HEK293 (cell line): ENCODE measurements around the gene TGFBI.

Experiments
- CTCF ChIA-PET: fragments of 350-600 bp; formaldehyde crosslinking; extraction: SDS; loops from one replicate; lab custom pipeline; 2021; ENCODE audit warnings: antibody characterized with exemption; lab: Yijun Ruan, JAX
- POLR2A ChIA-PET: fragments of 300-600 bp; formaldehyde crosslinking; extraction: SDS; loops from one replicate; lab custom pipeline; 2020; ENCODE audit warnings: antibody characterized with exemption, inconsistent platforms; lab: Yijun Ruan, JAX
- H3K27ac ChIP-seq: fragments of 200-500 bp; sonication (Bioruptor generic); 2 replicates; pipeline ENCODE4 v1.5.1; 2014; ENCODE audit warnings: low read depth, low read length, control low read depth, inconsistent platforms; ENCODE audit errors: extremely low read depth
- H3K36me3 ChIP-seq, 2 experiments: fragments of 200-500 bp in 1 of 2; sonication (Bioruptor generic) in 1 of 2; 1 replicate in 1 of 2; 2 replicates in 1 of 2; pipeline ENCODE4 v1.5.1; 2014 to 2017; ENCODE audit warnings: inconsistent platforms in 2 of 2, low read length in 2 of 2; ENCODE audit not compliant: control insufficient read depth in 2 of 2, insufficient read depth in 1 of 2
- H3K4me1 ChIP-seq: fragments of 200-500 bp; sonication (Bioruptor generic); 2 replicates; pipeline ENCODE4 v1.5.1; 2014; ENCODE audit warnings: mild to moderate bottlenecking, low read length, inconsistent platforms; ENCODE audit not compliant: control insufficient read depth, insufficient read depth
- H3K4me3 ChIP-seq: 2 replicates; pipeline ENCODE4 v1.5.1; 2011; ENCODE audit warnings: low read depth, mild to moderate bottlenecking, control low read depth, low read length, moderate library complexity
- H3K9me3 ChIP-seq: fragments of 200-500 bp; sonication (Bioruptor generic); 2 replicates; pipeline ENCODE4 v1.5.1; 2014; ENCODE audit warnings: low read depth, low read length, inconsistent platforms; ENCODE audit not compliant: control insufficient read depth, insufficient read depth
- BCL6B ChIP-seq: fragments of 450-650 bp; formaldehyde crosslinking; IDR thresholded peaks from 2 replicates; pipeline ENCODE4 v1.5.1; 2017; ENCODE audit warnings: missing biosample characterization, missing genetic modification characterization
- FEZF1 ChIP-seq: fragments of 450-650 bp; formaldehyde crosslinking; IDR thresholded peaks from 2 replicates; pipeline ENCODE4 v1.5.1; 2016; ENCODE audit warnings: missing biosample characterization, missing genetic modification characterization
- GLI4 ChIP-seq: fragments of 450-650 bp; formaldehyde crosslinking; IDR thresholded peaks from 2 replicates; pipeline ENCODE4 v1.5.1; 2016; ENCODE audit warnings: missing biosample characterization, missing genetic modification characterization
- GLIS1 ChIP-seq: fragments of 450-650 bp; formaldehyde crosslinking; IDR thresholded peaks from 2 replicates; pipeline ENCODE4 v1.5.1; 2016; ENCODE audit warnings: missing biosample characterization, missing genetic modification characterization
- SP2 ChIP-seq: fragments of 450-650 bp; formaldehyde crosslinking; IDR thresholded peaks from 2 replicates; pipeline ENCODE4 v1.5.1; 2016; ENCODE audit warnings: missing biosample characterization, missing genetic modification characterization
- TCF7L2 ChIP-seq: IDR thresholded peaks from 2 replicates; pipeline ENCODE4 v1.6.1; 2011; ENCODE audit warnings: low read depth, mild to moderate bottlenecking, inconsistent platforms, low read length, moderate library complexity, borderline replicate concordance
- ZBTB17 ChIP-seq: fragments of 450-650 bp; formaldehyde crosslinking; IDR thresholded peaks from 2 replicates; pipeline ENCODE4 v1.5.1; 2016; ENCODE audit warnings: missing biosample characterization, missing genetic modification characterization
- ZBTB48 ChIP-seq: fragments of 450-650 bp; formaldehyde crosslinking; IDR thresholded peaks from 2 replicates; pipeline ENCODE4 v1.5.1; 2016; ENCODE audit warnings: missing biosample characterization, missing genetic modification characterization
- ZFP3 ChIP-seq: fragments of 450-650 bp; formaldehyde crosslinking; IDR thresholded peaks from 2 replicates; pipeline ENCODE4 v1.5.1; 2016; ENCODE audit warnings: low read depth, missing biosample characterization, missing genetic modification characterization
- ZIC2 ChIP-seq: fragments of 450-650 bp; formaldehyde crosslinking; IDR thresholded peaks from 2 replicates; pipeline ENCODE4 v1.5.1; 2016; ENCODE audit warnings: missing biosample characterization, missing genetic modification characterization
- ZNF132 ChIP-seq: fragments of 450-650 bp; formaldehyde crosslinking; IDR thresholded peaks from 2 replicates; pipeline ENCODE4 v1.5.1; 2017; ENCODE audit warnings: missing biosample characterization, missing genetic modification characterization, borderline replicate concordance
- ZNF335 ChIP-seq: fragments of 450-650 bp; formaldehyde crosslinking; conservative IDR thresholded peaks from 2 replicates; pipeline ENCODE4 v1.5.1; 2016; ENCODE audit warnings: missing biosample characterization, missing genetic modification characterization
- ZNF350 ChIP-seq: fragments of 450-650 bp; formaldehyde crosslinking; IDR thresholded peaks from 2 replicates; pipeline ENCODE4 v1.5.0; 2017; ENCODE audit warnings: missing biosample characterization, mild to moderate bottlenecking, missing genetic modification characterization
- ZNF366 ChIP-seq: fragments of 450-650 bp; formaldehyde crosslinking; conservative IDR thresholded peaks from 2 replicates; pipeline ENCODE4 v1.5.1; 2016; ENCODE audit warnings: missing biosample characterization, missing genetic modification characterization
- ZNF394 ChIP-seq: fragments of 450-650 bp; formaldehyde crosslinking; IDR thresholded peaks from 2 replicates; pipeline ENCODE4 v1.5.1; 2016; ENCODE audit warnings: missing biosample characterization, missing genetic modification characterization, mild to moderate bottlenecking, moderate library complexity, borderline replicate concordance
- ZNF404 ChIP-seq: fragments of 450-650 bp; formaldehyde crosslinking; IDR thresholded peaks from 2 replicates; pipeline ENCODE4 v1.5.1; 2017; ENCODE audit warnings: missing biosample characterization, missing genetic modification characterization
- ZNF626 ChIP-seq: fragments of 450-650 bp; sonication (Bioruptor Pico); formaldehyde crosslinking; IDR thresholded peaks from 2 replicates; pipeline ENCODE4 v1.5.1; 2018; ENCODE audit warnings: missing biosample characterization, missing genetic modification characterization, inconsistent platforms
- ZNF658 ChIP-seq: fragments of 450-650 bp; formaldehyde crosslinking; IDR thresholded peaks from 2 replicates; pipeline ENCODE4; 2016; ENCODE audit warnings: missing biosample characterization, missing genetic modification characterization
- ZNF692 ChIP-seq: fragments of 450-650 bp; formaldehyde crosslinking; IDR thresholded peaks from 2 replicates; pipeline ENCODE4 v1.5.1; 2016; ENCODE audit warnings: missing biosample characterization, missing genetic modification characterization
- TF ChIP-seq, protein P1 (sequence below): fragments of 450-650 bp; formaldehyde crosslinking; IDR thresholded peaks from 2 replicates; pipeline ENCODE4 v1.5.1; 2016; ENCODE audit warnings: missing biosample characterization, missing genetic modification characterization
- TF ChIP-seq, protein P2 (sequence below): fragments of 450-650 bp; formaldehyde crosslinking; IDR thresholded peaks from 2 replicates; pipeline ENCODE4 v1.5.1; 2016; ENCODE audit warnings: missing biosample characterization, missing genetic modification characterization, low read depth
- TF ChIP-seq, protein P3 (sequence below): fragments of 450-650 bp; formaldehyde crosslinking; IDR thresholded peaks from 2 replicates; pipeline ENCODE4 v1.5.1; 2016; ENCODE audit warnings: missing biosample characterization, missing genetic modification characterization
- TF ChIP-seq, protein P4 (sequence below): fragments of 450-650 bp; formaldehyde crosslinking; IDR thresholded peaks from 2 replicates; pipeline ENCODE4 v1.5.1; 2016; ENCODE audit warnings: missing biosample characterization, missing genetic modification characterization

TGFBI gene

GRCh38 chr5:136058039-136058971, 29.5 kb downstream of the TGFBI start:
- no peaks in the 10 kb centered on the region for H3K9me3 ChIP-seq
- H3K27ac ChIP-seq: peak overlapping the region; percentile 21; the same call in 1 of the 2 replicates
- ChIA-PET POLR2A (interaction anchor here (0.7 to 2.2 kb wide), 11 partner anchors 17 to 166 kb away, joined by 3 to 10 read pairs (median 3); partner anchors contain the start of gene SMAD5), CTCF (interaction anchor here (0.6 to 2.8 kb wide), 43 partner anchors 9 to 1770 kb away, joined by 3 to 24 read pairs (median 5); partner anchors contain the start of genes LECT2 and SMIM32)
- H3K36me3 ChIP-seq: no peaks in the 10 kb centered on the region
- peaks cover 15% of the 10 kb centered on the region for H3K4me1 ChIP-seq
- no peak overlapping the region for H3K4me3 ChIP-seq
- TF ChIP-seq FEZF1 (tag by site-specific recombination) (peak; percentile 95), ZFP3 (tag by site-specific recombination) (no peak), BCL6B (tag by site-specific recombination) (0 out of 2 replicates have a peak, but pooled peaks have one; percentile 19), ZNF132 (tag by site-specific recombination) (no peak), ZNF692 (peak; percentile 50), GLIS1 (tag by site-specific recombination) (peak; percentile 83), ZNF404 (no peak), ZNF335 (tag by site-specific recombination) (peak; percentile 53), ZNF626 (tag by site-specific recombination) (no peak), ZNF350 (tag by site-specific recombination) (no peak), ZNF658 (no peak), GLI4 (tag by site-specific recombination) (peak; percentile 16; the same call in 1 of the 2 replicates), TCF7L2 (no peak), ZNF394 (tag by site-specific recombination) (peak; percentile 95), SP2 (0 out of 2 replicates have a peak, but pooled peaks have one; percentile 17), ZBTB48 (tag by site-specific recombination) (peak; percentile 67), ZNF366 (peak; percentile 41), ZIC2 (tag by site-specific recombination) (0 out of 2 replicates have a peak, but pooled peaks have one; percentile 13), ZBTB17 (tag by site-specific recombination) (peak; percentile 67)
- TF ChIP-seq, protein P1, sequence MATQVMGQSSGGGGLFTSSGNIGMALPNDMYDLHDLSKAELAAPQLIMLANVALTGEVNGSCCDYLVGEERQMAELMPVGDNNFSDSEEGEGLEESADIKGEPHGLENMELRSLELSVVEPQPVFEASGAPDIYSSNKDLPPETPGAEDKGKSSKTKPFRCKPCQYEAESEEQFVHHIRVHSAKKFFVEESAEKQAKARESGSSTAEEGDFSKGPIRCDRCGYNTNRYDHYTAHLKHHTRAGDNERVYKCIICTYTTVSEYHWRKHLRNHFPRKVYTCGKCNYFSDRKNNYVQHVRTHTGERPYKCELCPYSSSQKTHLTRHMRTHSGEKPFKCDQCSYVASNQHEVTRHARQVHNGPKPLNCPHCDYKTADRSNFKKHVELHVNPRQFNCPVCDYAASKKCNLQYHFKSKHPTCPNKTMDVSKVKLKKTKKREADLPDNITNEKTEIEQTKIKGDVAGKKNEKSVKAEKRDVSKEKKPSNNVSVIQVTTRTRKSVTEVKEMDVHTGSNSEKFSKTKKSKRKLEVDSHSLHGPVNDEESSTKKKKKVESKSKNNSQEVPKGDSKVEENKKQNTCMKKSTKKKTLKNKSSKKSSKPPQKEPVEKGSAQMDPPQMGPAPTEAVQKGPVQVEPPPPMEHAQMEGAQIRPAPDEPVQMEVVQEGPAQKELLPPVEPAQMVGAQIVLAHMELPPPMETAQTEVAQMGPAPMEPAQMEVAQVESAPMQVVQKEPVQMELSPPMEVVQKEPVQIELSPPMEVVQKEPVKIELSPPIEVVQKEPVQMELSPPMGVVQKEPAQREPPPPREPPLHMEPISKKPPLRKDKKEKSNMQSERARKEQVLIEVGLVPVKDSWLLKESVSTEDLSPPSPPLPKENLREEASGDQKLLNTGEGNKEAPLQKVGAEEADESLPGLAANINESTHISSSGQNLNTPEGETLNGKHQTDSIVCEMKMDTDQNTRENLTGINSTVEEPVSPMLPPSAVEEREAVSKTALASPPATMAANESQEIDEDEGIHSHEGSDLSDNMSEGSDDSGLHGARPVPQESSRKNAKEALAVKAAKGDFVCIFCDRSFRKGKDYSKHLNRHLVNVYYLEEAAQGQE: 0 out of 2 replicates have a peak, but pooled peaks have one; percentile 44
- TF ChIP-seq, protein P2, sequence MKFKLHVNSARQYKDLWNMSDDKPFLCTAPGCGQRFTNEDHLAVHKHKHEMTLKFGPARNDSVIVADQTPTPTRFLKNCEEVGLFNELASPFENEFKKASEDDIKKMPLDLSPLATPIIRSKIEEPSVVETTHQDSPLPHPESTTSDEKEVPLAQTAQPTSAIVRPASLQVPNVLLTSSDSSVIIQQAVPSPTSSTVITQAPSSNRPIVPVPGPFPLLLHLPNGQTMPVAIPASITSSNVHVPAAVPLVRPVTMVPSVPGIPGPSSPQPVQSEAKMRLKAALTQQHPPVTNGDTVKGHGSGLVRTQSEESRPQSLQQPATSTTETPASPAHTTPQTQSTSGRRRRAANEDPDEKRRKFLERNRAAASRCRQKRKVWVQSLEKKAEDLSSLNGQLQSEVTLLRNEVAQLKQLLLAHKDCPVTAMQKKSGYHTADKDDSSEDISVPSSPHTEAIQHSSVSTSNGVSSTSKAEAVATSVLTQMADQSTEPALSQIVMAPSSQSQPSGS (tag by site-specific recombination): peak; percentile 45; the same call in 1 of the 2 replicates
- TF ChIP-seq, protein P3, sequence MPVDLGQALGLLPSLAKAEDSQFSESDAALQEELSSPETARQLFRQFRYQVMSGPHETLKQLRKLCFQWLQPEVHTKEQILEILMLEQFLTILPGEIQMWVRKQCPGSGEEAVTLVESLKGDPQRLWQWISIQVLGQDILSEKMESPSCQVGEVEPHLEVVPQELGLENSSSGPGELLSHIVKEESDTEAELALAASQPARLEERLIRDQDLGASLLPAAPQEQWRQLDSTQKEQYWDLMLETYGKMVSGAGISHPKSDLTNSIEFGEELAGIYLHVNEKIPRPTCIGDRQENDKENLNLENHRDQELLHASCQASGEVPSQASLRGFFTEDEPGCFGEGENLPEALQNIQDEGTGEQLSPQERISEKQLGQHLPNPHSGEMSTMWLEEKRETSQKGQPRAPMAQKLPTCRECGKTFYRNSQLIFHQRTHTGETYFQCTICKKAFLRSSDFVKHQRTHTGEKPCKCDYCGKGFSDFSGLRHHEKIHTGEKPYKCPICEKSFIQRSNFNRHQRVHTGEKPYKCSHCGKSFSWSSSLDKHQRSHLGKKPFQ (tag by site-specific recombination): no peak
- TF ChIP-seq, protein P4, sequence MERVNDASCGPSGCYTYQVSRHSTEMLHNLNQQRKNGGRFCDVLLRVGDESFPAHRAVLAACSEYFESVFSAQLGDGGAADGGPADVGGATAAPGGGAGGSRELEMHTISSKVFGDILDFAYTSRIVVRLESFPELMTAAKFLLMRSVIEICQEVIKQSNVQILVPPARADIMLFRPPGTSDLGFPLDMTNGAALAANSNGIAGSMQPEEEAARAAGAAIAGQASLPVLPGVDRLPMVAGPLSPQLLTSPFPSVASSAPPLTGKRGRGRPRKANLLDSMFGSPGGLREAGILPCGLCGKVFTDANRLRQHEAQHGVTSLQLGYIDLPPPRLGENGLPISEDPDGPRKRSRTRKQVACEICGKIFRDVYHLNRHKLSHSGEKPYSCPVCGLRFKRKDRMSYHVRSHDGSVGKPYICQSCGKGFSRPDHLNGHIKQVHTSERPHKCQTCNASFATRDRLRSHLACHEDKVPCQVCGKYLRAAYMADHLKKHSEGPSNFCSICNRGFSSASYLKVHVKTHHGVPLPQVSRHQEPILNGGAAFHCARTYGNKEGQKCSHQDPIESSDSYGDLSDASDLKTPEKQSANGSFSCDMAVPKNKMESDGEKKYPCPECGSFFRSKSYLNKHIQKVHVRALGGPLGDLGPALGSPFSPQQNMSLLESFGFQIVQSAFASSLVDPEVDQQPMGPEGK (tag by site-specific recombination): peak; percentile 51
